Stomach smooth muscle (tissue), 2 donors: Measurements from ENCODE around the gene ALDOA.

ENCODE experiments used
- H3K27ac ChIP-seq: one replicate; pipeline ENCODE4 v1.7.0; 2013; ENCODE audit warnings: mild to moderate bottlenecking, low read length, inconsistent platforms
- H3K27me3 ChIP-seq, 2 donors: one replicate each; pipeline ENCODE4 v1.7.0; 2013; ENCODE audit warnings: low read length in 2 of 2; ENCODE audit not compliant: insufficient read depth in 2 of 2, control insufficient read depth in 1 of 2
- H3K36me3 ChIP-seq, 2 donors: one replicate each; pipeline ENCODE4 v1.7.0; 2013; ENCODE audit warnings: low read length in 2 of 2; ENCODE audit not compliant: control insufficient read depth in 2 of 2, insufficient read depth in 2 of 2
- H3K4me1 ChIP-seq: one replicate; pipeline ENCODE4 v1.7.0; 2013; ENCODE audit warnings: low read length; ENCODE audit not compliant: control insufficient read depth, insufficient read depth
- H3K4me3 ChIP-seq, 2 donors: one replicate each; pipeline ENCODE4 v1.7.0; 2013; ENCODE audit warnings: low read length in 2 of 2
- H3K9ac ChIP-seq, 2 donors: one replicate each; pipeline ENCODE4 v1.7.0; 2013; ENCODE audit warnings: low read length in 2 of 2, mild to moderate bottlenecking in 1 of 2
- H3K9me3 ChIP-seq, 2 donors: one replicate each; pipeline ENCODE4 v1.7.0; 2013; ENCODE audit warnings: low read length in 2 of 2; ENCODE audit not compliant: control insufficient read depth in 2 of 2
- donor health status: healthy.
- donor health status: Pancreatic carcinoma.

The ALDOA gene

DNA sequence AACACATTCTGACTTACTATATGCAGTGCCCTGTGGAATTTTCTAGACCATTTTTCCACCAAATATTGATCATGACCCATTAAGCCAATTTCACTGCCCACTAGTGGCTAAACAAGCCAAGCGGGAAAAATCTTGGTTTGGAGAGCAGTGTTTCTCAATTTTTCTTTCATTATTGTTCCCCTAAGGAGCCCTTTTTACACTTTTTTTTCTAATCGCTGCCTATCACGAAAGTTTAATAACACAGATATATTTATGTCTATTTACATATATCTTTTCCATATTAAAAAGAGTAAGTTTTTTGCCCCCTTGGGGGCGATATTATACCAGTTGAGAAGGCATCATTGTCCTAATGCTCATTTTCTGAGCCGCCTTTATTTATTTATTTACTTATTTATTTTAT, 23.7 kb upstream of the ALDOA start:
- H3K27ac ChIP-seq = no peak overlapping the region
- H3K36me3 ChIP-seq = no peaks in the 10 kb centered on the region
- H3K9me3 ChIP-seq = no peaks in the 10 kb centered on the region
- H3K4me1 ChIP-seq = no peaks in the 10 kb centered on the region
- H3K27me3 ChIP-seq = peaks cover 0 to 6% of the 10 kb centered on the region in 2 donors
- H3K4me3 ChIP-seq = no peak overlapping the region
- H3K9ac ChIP-seq = no peak overlapping the region

DNA sequence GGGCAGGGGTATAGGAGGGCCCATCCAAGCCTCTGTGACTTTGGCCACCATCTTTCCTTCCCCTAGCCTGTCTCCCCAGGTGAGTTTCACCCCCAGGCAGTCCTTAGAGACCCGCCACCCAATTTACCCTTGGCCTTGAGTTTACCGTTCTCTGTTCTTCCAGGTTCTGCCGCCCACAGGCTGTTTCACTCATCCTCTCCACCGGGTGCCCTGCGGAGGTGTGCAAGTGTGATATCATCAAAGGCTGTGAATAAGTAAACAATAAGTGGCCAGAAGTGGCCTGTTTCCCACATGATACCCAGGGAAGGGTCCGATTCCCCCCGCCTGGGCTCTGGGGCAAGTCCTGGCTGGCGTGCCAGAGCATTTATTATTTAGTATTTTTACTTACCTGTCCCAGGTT, 19.4 kb upstream of the ALDOA start:
- Histone ChIP-seq H3K4me1 (no peaks in the 10 kb centered on the region), H3K9me3 (no peaks in the 10 kb centered on the region), H3K27ac (no peak overlapping the region), H3K4me3 (no peak overlapping the region), H3K36me3 (no peaks in the 10 kb centered on the region), H3K9ac (no peak overlapping the region), H3K27me3 (peaks cover 0 to 4% of the 10 kb centered on the region in 2 donors)

DNA sequence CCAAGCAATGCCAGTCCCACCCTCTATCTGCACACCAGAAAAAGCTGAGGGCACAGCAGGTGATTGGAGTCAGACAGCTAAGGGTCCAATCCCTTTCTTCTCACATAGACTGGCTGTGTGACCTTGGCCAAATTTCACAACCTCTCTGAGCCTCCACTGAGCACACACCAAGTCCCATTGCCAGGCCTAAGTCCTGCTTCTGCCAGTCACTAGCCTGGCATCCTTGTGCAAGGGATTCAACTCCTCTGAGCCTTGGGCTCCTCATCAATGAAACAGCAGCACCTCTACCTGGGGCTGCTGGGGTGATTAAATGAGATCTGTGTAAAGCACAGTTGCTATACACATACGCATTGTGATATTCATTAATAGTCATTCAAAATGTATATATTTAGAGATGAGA, 19.0 kb upstream of the ALDOA start:
- no peak overlapping the region for H3K4me3 ChIP-seq
- H3K4me1 ChIP-seq = no peaks in the 10 kb centered on the region
- peaks cover 0 to 4% of the 10 kb centered on the region in 2 donors for H3K27me3 ChIP-seq
- H3K9ac ChIP-seq = no peak overlapping the region
- no peaks in the 10 kb centered on the region for H3K36me3 ChIP-seq
- H3K9me3 ChIP-seq = no peaks in the 10 kb centered on the region
- H3K27ac ChIP-seq = no peak overlapping the region

DNA sequence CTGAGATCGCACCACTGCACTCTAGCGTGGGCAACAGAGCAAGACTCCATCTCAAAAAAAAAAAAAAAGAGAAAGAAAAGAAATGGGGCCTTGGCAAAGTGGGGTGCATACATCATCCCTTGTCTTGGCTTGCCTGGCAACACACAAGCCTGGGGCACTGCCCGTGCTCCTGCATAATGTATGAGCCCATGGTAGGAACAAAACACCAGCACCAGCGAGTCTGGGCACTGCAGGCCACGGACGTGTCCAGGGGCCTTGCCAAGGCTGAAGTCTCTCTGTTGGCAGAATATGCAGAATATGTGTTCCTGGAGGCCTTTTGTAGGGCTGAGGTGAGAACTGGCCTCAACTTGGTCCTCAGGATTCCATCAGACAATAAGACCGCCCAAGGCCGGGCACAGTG, 15.7 kb upstream of the ALDOA start:
- no peaks in the 10 kb centered on the region for H3K27me3 ChIP-seq
- H3K36me3 ChIP-seq = no peaks in the 10 kb centered on the region
- peaks cover 9% of the 10 kb centered on the region for H3K4me1 ChIP-seq

DNA sequence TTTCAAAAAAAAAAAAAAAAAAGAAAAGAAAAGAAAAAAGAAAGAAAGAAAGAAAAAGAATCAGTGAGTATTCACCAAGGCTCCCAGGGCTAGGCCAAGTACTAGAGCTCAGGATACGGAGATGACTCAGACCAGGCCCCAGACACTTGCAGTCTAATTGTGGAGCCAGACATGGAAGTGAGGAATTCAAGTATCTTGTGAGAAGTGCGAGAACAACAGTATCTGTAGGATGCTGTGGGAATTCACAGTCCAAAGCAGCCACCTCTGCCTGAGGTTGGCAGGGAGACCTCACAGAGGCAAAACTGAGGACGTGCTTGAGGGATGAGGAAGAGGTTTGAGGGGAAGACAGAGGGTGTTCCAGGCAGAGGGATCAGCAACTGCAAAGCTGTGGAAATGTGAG, 14.0 kb upstream of the ALDOA start:
- H3K4me3 ChIP-seq = no peak overlapping the region
- no peaks in the 10 kb centered on the region for H3K36me3 ChIP-seq
- no peaks in the 10 kb centered on the region for H3K27me3 ChIP-seq
- peaks cover 9% of the 10 kb centered on the region for H3K4me1 ChIP-seq
- H3K9me3 ChIP-seq = no peaks in the 10 kb centered on the region
- H3K27ac ChIP-seq = no peak overlapping the region
- no peak overlapping the region for H3K9ac ChIP-seq

More for the DNA sequence above, 15.7 kb upstream of the ALDOA start:
- H3K9ac ChIP-seq = no peak overlapping the region
- H3K27ac ChIP-seq = no peak overlapping the region
- H3K4me3 ChIP-seq = no peak overlapping the region
- H3K9me3 ChIP-seq = no peaks in the 10 kb centered on the region

DNA sequence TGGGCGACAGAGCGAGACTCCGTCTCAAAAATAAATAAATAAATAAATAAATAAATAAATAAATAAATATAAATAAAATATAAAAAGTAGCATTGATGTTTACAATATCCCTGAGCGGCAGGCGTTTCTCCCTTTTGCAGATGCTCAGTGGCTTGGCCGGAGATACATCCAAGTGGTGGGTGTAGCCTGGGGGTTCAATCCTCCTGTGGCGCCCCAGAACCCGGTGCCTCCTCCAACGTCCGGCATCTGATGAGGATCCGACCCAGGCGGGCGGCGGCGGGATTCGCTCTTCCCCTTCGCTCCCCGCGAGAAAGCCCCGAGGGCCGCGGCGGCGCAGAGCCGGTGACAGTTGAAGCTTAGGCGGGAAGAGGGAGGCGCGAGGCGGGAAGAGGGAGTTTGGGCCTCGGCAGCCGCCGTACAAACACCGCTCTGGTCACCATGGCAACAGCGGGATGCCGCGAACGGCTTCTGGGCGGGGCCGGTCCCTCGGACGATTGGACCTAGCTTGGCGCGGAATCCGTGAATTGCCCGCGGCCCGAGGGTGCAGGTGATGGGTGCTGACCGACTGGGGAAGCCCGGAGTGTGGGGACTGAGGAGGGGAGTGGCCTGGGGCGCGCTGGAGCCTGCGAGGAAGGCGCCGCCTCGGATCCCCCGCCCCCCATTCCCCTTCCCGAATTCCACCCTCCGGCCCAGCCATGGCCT, 12.7 kb upstream of the ALDOA start:
- no peaks in the 10 kb centered on the region for H3K9me3 ChIP-seq
- no peak overlapping the region for H3K27ac ChIP-seq
- no peaks in the 10 kb centered on the region for H3K27me3 ChIP-seq
- peak overlapping the region; percentile 52 to 66 for H3K9ac ChIP-seq
- peaks cover 9% of the 10 kb centered on the region for H3K4me1 ChIP-seq
- no peaks in the 10 kb centered on the region for H3K36me3 ChIP-seq
- peak overlapping the region; percentile 83 to 87 for H3K4me3 ChIP-seq

DNA sequence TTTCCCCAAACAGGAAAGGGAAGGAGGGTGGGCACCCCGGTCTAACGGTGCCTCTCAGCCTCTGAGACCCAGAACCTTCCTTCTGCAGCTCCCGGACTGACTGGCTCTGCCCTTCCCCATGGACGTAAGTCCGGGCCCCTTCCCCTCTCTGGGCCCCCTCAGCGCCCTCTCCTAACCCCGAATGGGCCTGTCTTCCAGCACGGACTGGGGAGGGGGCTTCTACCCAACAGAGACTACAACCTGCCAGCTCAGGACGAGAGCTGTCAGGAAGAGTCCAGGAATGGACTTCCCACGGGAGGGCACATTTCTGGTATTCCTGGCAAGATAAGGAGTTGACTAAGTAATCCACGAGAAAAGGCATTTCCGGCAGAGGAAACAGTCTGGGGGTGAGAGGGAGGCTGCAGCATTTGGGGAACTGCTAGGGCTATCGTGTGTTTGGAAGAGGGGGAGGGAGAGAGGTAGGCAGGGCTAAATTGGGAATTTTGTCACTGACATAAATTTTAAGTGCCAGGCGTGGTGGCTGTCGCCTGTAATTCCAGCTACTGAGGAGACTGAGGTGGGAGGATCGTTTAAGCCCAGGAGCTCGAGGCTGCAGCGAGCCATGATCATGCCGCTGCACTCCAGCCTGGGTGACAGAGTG, 12.1 kb upstream of the ALDOA start:
- Histone ChIP-seq H3K9me3 (no peaks in the 10 kb centered on the region), H3K27me3 (no peaks in the 10 kb centered on the region), H3K27ac (no peak overlapping the region), H3K4me3 (peak overlapping the region; percentile 83 to 87), H3K4me1 (peaks cover 9% of the 10 kb centered on the region), H3K9ac (peak overlapping the region; percentile 52 to 66), H3K36me3 (no peaks in the 10 kb centered on the region)

DNA sequence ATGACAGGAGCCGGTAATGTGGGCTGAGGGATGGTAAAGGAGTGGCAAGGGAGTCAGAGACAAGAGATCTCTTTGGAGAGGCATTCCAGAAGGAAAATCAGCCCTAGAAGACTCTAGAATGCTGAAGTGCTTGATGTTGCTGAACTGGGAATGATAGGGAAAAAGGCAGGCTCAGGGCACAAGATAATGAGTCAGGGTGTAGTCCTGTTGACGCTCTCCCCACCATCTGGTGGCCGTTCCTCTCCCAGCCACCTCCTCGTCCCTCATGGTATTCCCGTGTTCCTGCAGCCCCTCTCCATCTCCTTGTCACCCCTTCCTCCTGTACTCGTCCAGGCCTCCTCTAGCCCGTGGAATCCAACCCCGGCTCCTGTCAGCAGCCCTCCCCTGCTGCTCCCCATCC, 11.1 kb upstream of the ALDOA start:
- Histone ChIP-seq H3K9ac (no peak overlapping the region), H3K4me3 (no peak overlapping the region), H3K9me3 (no peaks in the 10 kb centered on the region), H3K4me1 (peaks cover 9% of the 10 kb centered on the region), H3K27ac (no peak overlapping the region), H3K36me3 (no peaks in the 10 kb centered on the region), H3K27me3 (no peaks in the 10 kb centered on the region)

DNA sequence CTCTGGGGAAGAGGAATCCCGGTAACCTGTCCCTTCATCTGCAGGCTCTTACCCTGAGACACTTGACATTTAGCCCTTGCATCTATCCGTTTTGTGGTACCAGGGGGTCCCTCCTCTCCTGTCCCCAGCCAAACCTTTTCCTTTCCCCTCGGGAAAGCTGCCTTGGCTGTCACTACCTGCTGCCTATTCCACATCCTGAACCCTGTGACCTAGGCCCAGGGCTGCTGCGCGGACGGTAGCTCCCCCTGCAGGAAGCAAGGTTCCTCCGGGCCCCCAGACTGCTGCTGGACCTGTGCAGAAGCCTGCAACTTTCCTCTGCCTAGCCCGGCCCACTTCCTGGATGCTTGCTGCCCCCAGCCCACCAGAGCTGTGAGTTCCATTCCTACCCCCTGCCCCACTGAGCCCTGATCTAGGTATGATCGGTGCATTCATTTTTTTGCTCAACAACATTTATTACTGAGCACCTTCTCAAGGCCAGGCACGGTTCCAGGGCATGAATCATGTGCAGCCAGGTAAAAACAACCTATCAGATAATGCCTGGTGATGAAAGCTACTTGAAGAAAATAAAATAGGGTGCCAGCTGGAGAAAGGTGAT, 10.5 kb upstream of the ALDOA start:
- H3K27ac ChIP-seq = no peak overlapping the region
- peaks cover 11% of the 10 kb centered on the region for H3K4me1 ChIP-seq
- no peaks in the 10 kb centered on the region for H3K36me3 ChIP-seq
- H3K9ac ChIP-seq = no peak overlapping the region
- H3K27me3 ChIP-seq = no peaks in the 10 kb centered on the region
- no peaks in the 10 kb centered on the region for H3K9me3 ChIP-seq
- no peak overlapping the region for H3K4me3 ChIP-seq

DNA sequence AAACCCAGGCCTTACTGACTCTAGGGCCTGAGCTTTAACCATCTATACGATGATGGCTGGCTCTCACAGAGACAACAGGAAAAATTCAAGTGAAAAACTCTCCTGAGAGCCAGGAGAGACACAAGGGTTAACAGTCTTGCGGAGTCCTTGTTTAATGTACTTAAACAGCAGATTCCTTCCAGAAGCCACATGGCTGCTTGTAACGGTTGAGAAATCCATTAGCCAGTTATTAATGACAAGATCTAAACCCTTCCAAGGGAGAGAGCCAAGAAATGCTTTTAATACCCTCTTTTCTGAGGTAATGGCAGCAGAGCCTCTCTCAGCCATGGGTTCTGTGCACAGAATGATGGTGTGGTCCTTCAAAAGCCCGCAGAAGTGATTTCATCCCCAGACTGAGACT, 5.2 kb upstream of the ALDOA start:
- H3K27ac ChIP-seq = no peak overlapping the region
- peaks cover 35% of the 10 kb centered on the region for H3K4me1 ChIP-seq
- peak overlapping the region in 1 of 2 donors; percentile 38 for H3K9ac ChIP-seq
- no peaks in the 10 kb centered on the region for H3K36me3 ChIP-seq
- no peaks in the 10 kb centered on the region for H3K9me3 ChIP-seq
- H3K4me3 ChIP-seq = no peak overlapping the region
- H3K27me3 ChIP-seq = no peaks in the 10 kb centered on the region
